HCT116 (cell line): ENCODE results near the gene MAP4K1. TPM values are rescaled to one million over a fixed set of nuclear protein-coding genes. Genes with fewer than 3 reads are reported as not detected.

Experiments used
- ATAC-seq: fragments of 200-7000 bp; cut with Tn5 transposase; 2 replicates; pipeline ENCODE4 v1.9.1; 2020; ENCODE audit warnings: mild to moderate bottlenecking, moderate library complexity
- BruUV-seq: library from RNA; stranded (reverse); fragments of 400-500 nt; replicated peaks from 2 replicates; lab custom pipeline; 2021; lab: Mats Ljungman, UMichigan
- CTCF ChIA-PET: fragments of 300-600 bp; sonication (Branson Sonifier 250); formaldehyde crosslinking; loops from one replicate; lab custom pipeline; 2021; ENCODE audit warnings: antibody characterized with exemption; lab: Charles Lee
- POLR2A ChIA-PET: fragments of 300-600, 350-600 bp; sonication (Branson Sonifier 250); formaldehyde crosslinking; loops from one replicate; lab custom pipeline; 2021; ENCODE audit warnings: antibody characterized with exemption; lab: Charles Lee
- RAD21 ChIA-PET, 2 experiments: fragments of 300-600 bp; sonication (Branson Sonifier 250); formaldehyde crosslinking; loops; one replicate each; lab custom pipeline; 2023; ENCODE audit warnings: low total read pairs in 2 of 2; ENCODE audit not compliant: uncharacterized antibody in 2 of 2, unreplicated experiment in 2 of 2, low non-redundant PET in 1 of 2; lab: Charles Lee
- DNase-seq: peaks from one replicate; pipeline ENCODE4 v3.0.0-alpha.2; 2010; ENCODE audit warnings: low read depth, low spot score
- H2AFZ ChIP-seq: fragments of 200-600 bp; shearing (Covaris generic), sonication (generic); 2 replicates; pipeline ENCODE4 v1.6.1; 2017; ENCODE audit warnings: low read depth, mixed run types, mixed read lengths, antibody characterized with exemption, low read length; ENCODE audit not compliant: poor library complexity, severe bottlenecking
- H3K27ac ChIP-seq: 2 replicates; pipeline ENCODE4 v1.5.1; 2012; ENCODE audit warnings: low read depth, low read length
- H3K27me3 ChIP-seq: fragments of 200-600 bp; sonication (generic); 2 replicates; pipeline ENCODE4 v1.6.1; 2016; ENCODE audit warnings: mixed run types, low read length, mixed read lengths; ENCODE audit not compliant: insufficient read depth
- H3K36me3 ChIP-seq, 2 experiments: fragments of 200-500 bp in 1 of 2; fragments of 200-600 bp in 1 of 2; sonication (Bioruptor generic) in 1 of 2; sonication (generic) in 1 of 2; 2 replicates each; pipeline versions ENCODE4 v1.5.1 to v1.6.1; 2014 to 2016; ENCODE audit warnings: low read length in 2 of 2, inconsistent platforms in 1 of 2, mixed read lengths in 1 of 2, mixed run types in 1 of 2; ENCODE audit not compliant: insufficient read depth in 2 of 2, control insufficient read depth in 1 of 2
- H3K4me1 ChIP-seq, 2 experiments: fragments of 200-600 bp in 1 of 2; sonication (generic) in 1 of 2; 2 replicates each; pipeline versions ENCODE4 v1.5.1 to v1.6.1; 2012 to 2017; ENCODE audit warnings: low read length in 2 of 2, inconsistent platforms in 1 of 2, mild to moderate bottlenecking in 1 of 2, mixed read lengths in 1 of 2, mixed run types in 1 of 2, moderate library complexity in 1 of 2; ENCODE audit not compliant: insufficient read depth in 2 of 2, control insufficient read depth in 1 of 2
- H3K4me2 ChIP-seq: fragments of 200-600 bp; sonication (generic); 2 replicates; pipeline ENCODE4 v1.6.1; 2017; ENCODE audit warnings: mixed run types, low read length, mixed read lengths
- H3K4me3 ChIP-seq, 2 experiments: fragments of 200-600 bp in 1 of 2; sonication (generic) in 1 of 2; replicated peaks in 1 of 2; 2 replicates each; pipeline ENCODE4 v1.5.1; 2011 to 2016; ENCODE audit warnings: low read length in 2 of 2, control low read depth in 1 of 2, low read depth in 1 of 2, mild to moderate bottlenecking in 1 of 2, mixed read lengths in 1 of 2, mixed run types in 1 of 2
- H3K79me2 ChIP-seq: fragments of 200-600 bp; sonication (generic); 2 replicates; pipeline ENCODE4 v1.6.1; 2017; ENCODE audit warnings: mild to moderate bottlenecking, mixed run types, low read length, moderate library complexity, mixed read lengths; ENCODE audit not compliant: insufficient read depth
- H3K9ac ChIP-seq: fragments of 200-600 bp; sonication (generic); 2 replicates; pipeline ENCODE4 v1.6.1; 2016; ENCODE audit warnings: low read length, mixed read lengths
- H3K9me2 ChIP-seq: fragments of 200-600 bp; sonication (generic), shearing (Covaris generic); 2 replicates; pipeline ENCODE4 v1.6.1; 2017; ENCODE audit warnings: mixed run types, mild to moderate bottlenecking, moderate library complexity; ENCODE audit not compliant: insufficient read depth
- H3K9me3 ChIP-seq, 2 experiments: fragments of 200-500 bp in 1 of 2; fragments of 200-600 bp in 1 of 2; sonication (Bioruptor generic) in 1 of 2; sonication (generic) in 1 of 2; 2 replicates each; pipeline ENCODE4 v1.6.1; 2014 to 2017; ENCODE audit warnings: low read length in 2 of 2, mixed read lengths in 2 of 2, inconsistent platforms in 1 of 2, low read depth in 1 of 2, mild to moderate bottlenecking in 1 of 2, mixed run types in 1 of 2, moderate library complexity in 1 of 2; ENCODE audit not compliant: control insufficient read depth in 1 of 2, insufficient read depth in 1 of 2
- H4K20me1 ChIP-seq: fragments of 200-600 bp; sonication (generic), shearing (Covaris generic); 2 replicates; pipeline ENCODE4 v1.6.1; 2017; ENCODE audit warnings: mixed run types, mild to moderate bottlenecking, moderate library complexity; ENCODE audit not compliant: insufficient read depth
- ATF3 ChIP-seq: IDR thresholded peaks from 2 replicates; pipeline ENCODE4 v1.6.1; 2012
- EGR1 ChIP-seq: IDR thresholded peaks from 2 replicates; pipeline ENCODE4 v1.6.1; 2012; ENCODE audit warnings: low read depth
- ELF1 ChIP-seq: IDR thresholded peaks from 2 replicates; pipeline ENCODE4 v1.6.1; 2012; ENCODE audit warnings: low read depth, borderline replicate concordance
- EZH2 ChIP-seq: fragments of 200-600 bp; sonication (generic); IDR thresholded peaks from 2 replicates; pipeline ENCODE4 v1.6.1; 2017; ENCODE audit warnings: antibody characterized with exemption, mixed run types
- EZH2phosphoT487 ChIP-seq: fragments of 200-600 bp; IDR thresholded peaks from 2 replicates; pipeline ENCODE4 v1.6.1; 2018; ENCODE audit warnings: antibody characterized with exemption, borderline replicate concordance
- FOSL1 ChIP-seq: IDR thresholded peaks from 2 replicates; pipeline ENCODE4 v1.6.1; 2012; ENCODE audit warnings: low read depth
- MAX ChIP-seq: IDR thresholded peaks from 2 replicates; pipeline ENCODE4 v1.6.1; 2012
- POLR2AphosphoS5 ChIP-seq: IDR thresholded peaks from 2 replicates; pipeline ENCODE4 v1.6.1; 2011; ENCODE audit warnings: mild to moderate bottlenecking, low read depth, low read length, moderate library complexity
- RAD21 ChIP-seq: IDR thresholded peaks from 2 replicates; pipeline ENCODE4 v1.6.1; 2012; ENCODE audit warnings: low read depth, mild to moderate bottlenecking
- REST ChIP-seq: IDR thresholded peaks from 2 replicates; pipeline ENCODE4 v1.6.1; 2012; ENCODE audit warnings: low read depth
- SRF ChIP-seq: IDR thresholded peaks from 2 replicates; pipeline ENCODE4 v1.6.1; 2012; ENCODE audit warnings: low read depth
- TCF7L2 ChIP-seq: IDR thresholded peaks from 2 replicates; pipeline ENCODE4 v1.7.0; 2011; ENCODE audit warnings: borderline replicate concordance, inconsistent platforms; ENCODE audit not compliant: insufficient read depth, insufficient read length; ENCODE audit errors: extremely low read depth
- YY1 ChIP-seq: IDR thresholded peaks from 2 replicates; pipeline ENCODE4 v1.6.1; 2011; ENCODE audit warnings: low read length, low read depth, moderate library complexity, mild to moderate bottlenecking; ENCODE audit not compliant: insufficient replicate concordance; ENCODE audit errors: extremely low read depth
- intact Hi-C: fragments of 100-400 bp; cut with micrococcal nuclease; formaldehyde crosslinking; loops from 2 replicates; pipeline ENCODE4 v1.10.0; 2022
- total RNA-seq: library from RNA; stranded (reverse); gene quantifications from one replicate; pipeline ENCODE4 v1.2.1, GENCODE V29; 2021; ENCODE audit not compliant: unreplicated experiment

Gene MAP4K1
- total RNA-seq, 1 experiment from 2014 or later = 9.1 TPM

GRCh38 chr19:38660724-38661123 lies 43.0 kb upstream of the MAP4K1 start:
- BruUV-seq = no TSS peak
- Histone ChIP-seq H3K27ac (peak overlapping the region; percentile 13), H3K79me2 (peaks cover 100% of the 10 kb centered on the region), H3K27me3 (no peaks in the 10 kb centered on the region), H4K20me1 (peaks cover 17% of the 10 kb centered on the region; the same call in 1 of the 2 replicates), H3K4me3 (no peak overlapping the region), H3K9ac (peak overlapping the region; percentile 17), H3K9me2 (no peaks in the 10 kb centered on the region)
- no peak for ATAC-seq
- intact Hi-C loops = no loop called here
- ChIA-PET CTCF (no interaction called here), RAD21 (no interaction called here)
- TF ChIP-seq EZH2phosphoT487 = no peak
- no peak for TF ChIP-seq EGR1
- no peak for TF ChIP-seq YY1
- no peak for TF ChIP-seq REST
- no peak for TF ChIP-seq EZH2
- no peak for TF ChIP-seq ATF3
- no peak for TF ChIP-seq TCF7L2
- no peak for TF ChIP-seq MAX
- TF ChIP-seq ELF1 = no peak
- TF ChIP-seq FOSL1 = no peak
- no peak for TF ChIP-seq RAD21
- no peak for TF ChIP-seq SRF
- no peak for TF ChIP-seq POLR2AphosphoS5
- TF ChIP-seq, all 23 proteins: peak for 0
- no peak for DNase-seq
- Histone ChIP-seq H3K36me3 (peaks cover 4 to 13% of the 10 kb centered on the region in 2 experiments; a peak in 1 of 4 replicates), H3K4me1 (peaks cover 89 to 95% of the 10 kb centered on the region in 2 experiments), H2AFZ (no peak overlapping the region), H3K4me2 (peak overlapping the region; percentile 26), H3K9me3 (no peaks in the 10 kb centered on the region)
- POLR2A ChIA-PET = interaction anchor here (2.8 kb wide), 1 partner anchor 22 kb away, joined by 9 read pairs; no protein-coding TSS in a partner anchor
